GM12891 (cell line): Measurements from ENCODE around the gene ZNF316.

ENCODE experiments used
- DNase-seq: peaks from one replicate; pipeline ENCODE4 v3.0.0; 2011; ENCODE audit warnings: low spot score; ENCODE audit not compliant: insufficient read length
- FAIRE-seq: peaks from 2 replicates; lab custom pipeline; 2011; peaks lifted over from hg19 to GRCh38; lab: Jason Lieb, UNC
- PAX5 ChIP-seq: IDR thresholded peaks from 2 replicates; pipeline ENCODE4 v1.6.1; 2011; ENCODE audit warnings: low read length, moderate library complexity, mild to moderate bottlenecking; ENCODE audit not compliant: insufficient read depth, severe bottlenecking
- POLR2A ChIP-seq: IDR thresholded peaks from 2 replicates; pipeline ENCODE4 v1.6.1; 2011; ENCODE audit warnings: low read depth, low read length, control low read depth
- POLR2AphosphoS5 ChIP-seq: IDR thresholded peaks from 2 replicates; pipeline ENCODE4 v1.6.1; 2011; ENCODE audit warnings: low read depth, low read length, control low read depth
- POU2F2 ChIP-seq: IDR thresholded peaks from 2 replicates; pipeline ENCODE4 v1.6.1; 2011; ENCODE audit warnings: low read depth, mild to moderate bottlenecking, control low read depth, low read length, moderate library complexity
- SPI1 ChIP-seq: IDR thresholded peaks from 2 replicates; pipeline ENCODE4 v1.6.1; 2011; ENCODE audit warnings: low read depth, low read length, control low read depth
- TAF1 ChIP-seq: IDR thresholded peaks from 2 replicates; pipeline ENCODE4 v1.6.1; 2011; ENCODE audit warnings: low read depth, low read length, control low read depth

ZNF316 gene

DNA sequence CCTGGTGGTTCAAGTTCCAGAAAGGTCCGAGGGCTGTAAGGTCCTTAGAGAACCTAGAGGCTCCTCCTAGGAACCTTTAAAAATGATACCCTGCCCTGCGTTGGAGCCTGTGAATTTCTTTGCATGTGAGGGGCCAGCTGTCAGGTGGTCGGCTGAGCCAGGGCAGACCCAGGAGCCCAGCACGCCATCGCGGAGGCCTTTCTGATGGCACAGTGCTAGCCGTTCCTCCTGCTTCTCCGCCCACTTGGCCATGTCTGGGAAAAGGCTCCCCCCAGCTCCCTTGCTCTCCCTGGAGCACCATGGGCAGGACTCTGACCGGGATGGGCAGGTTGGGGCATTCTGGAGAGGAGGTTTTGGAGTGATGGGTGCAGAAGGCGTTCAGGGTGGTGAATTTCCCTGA, 7.6 kb downstream of the ZNF316 start:
- DNase-seq (no peak), FAIRE-seq (no peak)
- TF ChIP-seq POLR2AphosphoS5 = no peak
- no peak for TF ChIP-seq POLR2A
- TF ChIP-seq TAF1 = no peak
- TF ChIP-seq POU2F2 = no peak
- no peak for TF ChIP-seq SPI1
- no peak for TF ChIP-seq PAX5

DNA sequence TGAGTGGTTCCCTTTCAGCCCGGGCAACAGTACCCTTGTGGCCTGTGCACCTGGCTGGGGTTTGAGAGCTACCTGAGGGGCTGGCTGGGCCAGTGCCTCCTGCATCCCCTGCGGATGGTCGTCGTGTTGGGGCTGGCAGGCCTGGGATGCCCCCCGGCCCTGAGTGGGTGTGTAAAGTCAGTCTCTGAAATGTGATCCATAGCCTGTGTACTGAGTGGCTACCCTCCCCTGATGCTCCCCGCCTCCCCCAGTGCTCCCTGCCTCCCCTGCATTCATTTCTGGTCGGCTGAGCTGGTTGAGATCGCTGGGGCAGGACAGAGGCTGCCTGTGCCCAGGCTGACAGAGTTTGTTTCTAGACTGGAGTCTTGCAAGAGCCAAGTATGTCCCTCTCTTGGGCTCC, 9.3 kb downstream of the ZNF316 start:
- no peak for DNase-seq
- no peak for FAIRE-seq
- no peak for TF ChIP-seq POU2F2
- no peak for TF ChIP-seq POLR2AphosphoS5
- TF ChIP-seq POLR2A = no peak
- no peak for TF ChIP-seq PAX5
- no peak for TF ChIP-seq TAF1
- TF ChIP-seq SPI1 = no peak

DNA sequence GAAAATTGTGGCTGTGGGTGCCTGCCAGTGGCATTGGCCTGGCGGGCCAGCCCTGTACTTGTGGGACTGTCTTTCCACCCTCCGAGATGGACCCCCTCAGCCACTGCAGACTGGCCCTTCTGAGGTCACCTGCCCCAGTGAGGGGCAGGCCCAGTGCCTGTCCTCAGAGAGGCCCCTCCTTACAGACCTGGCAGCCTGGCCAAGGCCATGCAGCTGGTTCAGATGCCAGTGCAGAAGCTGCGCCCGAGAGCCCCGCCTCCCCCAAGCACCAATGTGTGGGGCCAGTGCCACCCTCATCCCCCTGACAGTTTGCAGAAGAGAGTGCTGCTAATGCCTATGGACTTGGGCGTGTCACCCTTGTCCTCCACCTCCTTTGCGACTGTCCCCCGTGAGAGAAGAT, 10.0 kb downstream of the ZNF316 start:
- no peak for FAIRE-seq
- DNase-seq = no peak
- TF ChIP-seq TAF1 = no peak
- TF ChIP-seq POU2F2 = no peak
- no peak for TF ChIP-seq SPI1
- TF ChIP-seq POLR2A = no peak
- TF ChIP-seq PAX5 = no peak
- no peak for TF ChIP-seq POLR2AphosphoS5

DNA sequence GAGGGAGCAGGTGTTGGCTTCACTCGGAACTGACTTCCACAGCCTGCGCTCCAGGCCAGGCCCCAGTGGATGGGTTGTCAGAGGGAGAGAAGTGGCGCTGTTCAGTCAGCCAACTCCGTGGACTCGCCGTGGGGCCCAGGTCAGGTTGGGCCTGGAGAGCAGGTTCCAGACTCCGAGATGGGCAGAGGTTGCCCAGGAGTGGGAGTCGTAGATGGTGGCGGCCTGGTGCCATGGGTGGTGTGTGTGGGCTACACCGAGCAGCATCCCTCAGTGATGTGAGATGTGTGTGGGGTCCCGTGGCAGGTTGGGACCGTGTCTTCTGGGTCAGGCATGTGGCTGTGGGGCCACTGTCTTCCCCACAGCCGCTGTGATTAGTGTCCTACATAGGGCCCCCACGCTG, 10.4 kb downstream of the ZNF316 start:
- TF ChIP-seq SPI1 (no peak), PAX5 (no peak), POLR2A (no peak), TAF1 (no peak), POLR2AphosphoS5 (no peak), POU2F2 (no peak)
- FAIRE-seq = no peak
- no peak for DNase-seq

DNA sequence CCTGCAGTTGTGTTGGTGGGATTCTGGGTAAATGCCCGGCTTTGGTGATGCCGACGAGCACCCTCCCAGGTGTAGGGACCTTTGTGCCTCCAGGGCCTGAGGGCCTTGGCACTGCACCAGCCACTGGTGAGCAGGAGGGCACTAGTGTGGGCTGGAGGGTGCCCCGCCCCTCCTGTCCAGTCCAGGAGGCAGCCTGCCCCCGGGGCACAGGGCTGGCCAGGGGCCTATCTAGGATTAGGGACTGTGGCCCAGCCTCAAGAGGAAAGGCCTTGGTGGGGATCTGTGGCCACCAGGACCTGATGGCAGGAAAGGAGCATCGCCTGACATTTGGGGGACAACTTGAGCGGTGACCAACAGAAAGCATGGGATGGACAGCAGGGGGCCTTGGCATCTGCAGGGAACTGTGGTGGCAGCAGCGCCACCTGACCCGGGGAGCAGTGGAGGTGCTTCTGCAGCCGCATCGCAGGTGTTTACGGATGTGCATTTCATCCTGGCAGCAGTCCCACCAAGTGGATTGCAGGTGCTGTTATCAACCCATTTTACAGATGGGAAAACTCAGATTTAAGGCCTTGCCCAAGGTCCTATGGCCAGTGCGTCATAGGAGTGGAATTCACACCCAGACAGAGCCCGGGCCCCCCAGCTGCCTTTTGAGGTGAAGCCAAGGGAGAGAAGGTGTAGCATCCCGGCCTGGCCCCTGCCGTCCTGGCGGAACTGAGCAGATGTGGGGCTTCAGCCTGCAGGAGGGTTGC, 11.1 kb downstream of the ZNF316 start:
- TF ChIP-seq POU2F2 = no peak
- no peak for TF ChIP-seq SPI1
- no peak for TF ChIP-seq POLR2AphosphoS5
- no peak for TF ChIP-seq POLR2A
- no peak for TF ChIP-seq TAF1
- TF ChIP-seq PAX5 = no peak
- DNase-seq (peak; percentile 3), FAIRE-seq (no peak)

DNA sequence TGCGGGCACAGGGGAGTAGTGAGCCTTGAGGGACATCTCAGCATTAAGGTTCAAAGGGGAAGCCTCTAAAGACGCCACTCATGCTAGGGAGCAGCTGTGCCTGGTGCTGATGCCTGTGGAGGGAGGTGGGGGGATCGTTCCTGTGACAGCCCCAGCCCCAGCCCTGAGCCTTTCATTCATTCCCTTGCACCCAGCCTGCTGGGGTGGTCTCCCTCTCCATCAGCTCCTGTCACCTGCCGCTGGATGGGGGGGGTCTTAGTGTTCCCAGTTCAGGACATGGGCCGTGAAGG, 11.6 kb downstream of the ZNF316 start:
- DNase-seq (no peak), FAIRE-seq (no peak)
- TF ChIP-seq POLR2AphosphoS5 = no peak
- no peak for TF ChIP-seq PAX5
- TF ChIP-seq POU2F2 = no peak
- TF ChIP-seq SPI1 = no peak

DNA sequence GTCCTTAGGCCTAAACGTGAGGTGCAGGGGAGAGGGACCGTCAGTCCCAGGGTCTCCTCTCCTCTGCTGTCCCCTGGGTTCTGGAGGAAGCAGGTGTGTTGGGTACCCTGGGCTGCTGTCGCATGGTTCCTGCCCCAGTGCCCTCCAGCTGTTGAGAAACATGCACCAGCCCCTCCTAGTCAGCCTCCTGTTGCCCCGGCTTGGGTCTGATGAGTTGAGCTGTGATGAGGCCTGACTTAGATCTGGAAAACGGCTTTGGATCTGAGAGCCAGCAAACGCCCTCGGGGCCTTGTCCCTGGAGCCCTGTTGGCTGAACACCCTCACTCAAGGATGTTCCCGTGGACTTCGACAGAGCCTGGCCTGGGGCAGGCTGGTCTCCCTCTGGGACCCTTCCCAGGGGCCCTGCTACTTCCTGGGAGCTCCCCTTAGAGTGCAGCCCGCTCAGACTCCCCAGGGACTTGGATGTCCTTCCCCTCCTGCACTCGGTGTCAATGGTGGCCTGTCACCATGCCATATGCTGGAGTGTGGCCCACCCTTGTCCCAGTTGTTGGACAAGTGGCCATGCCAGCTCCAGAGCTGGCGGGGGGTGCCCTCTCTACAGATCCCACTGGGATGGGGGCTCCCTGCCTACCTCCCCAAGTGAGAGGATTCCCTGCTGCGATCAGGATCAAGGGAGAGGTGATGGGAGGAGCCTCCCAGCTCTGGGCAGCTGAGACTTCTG, 12.3 kb downstream of the ZNF316 start:
- no peak for TF ChIP-seq POU2F2
- TF ChIP-seq POLR2A = no peak; the same call in 1 of the 2 replicates
- no peak for FAIRE-seq
- no peak for DNase-seq

DNA sequence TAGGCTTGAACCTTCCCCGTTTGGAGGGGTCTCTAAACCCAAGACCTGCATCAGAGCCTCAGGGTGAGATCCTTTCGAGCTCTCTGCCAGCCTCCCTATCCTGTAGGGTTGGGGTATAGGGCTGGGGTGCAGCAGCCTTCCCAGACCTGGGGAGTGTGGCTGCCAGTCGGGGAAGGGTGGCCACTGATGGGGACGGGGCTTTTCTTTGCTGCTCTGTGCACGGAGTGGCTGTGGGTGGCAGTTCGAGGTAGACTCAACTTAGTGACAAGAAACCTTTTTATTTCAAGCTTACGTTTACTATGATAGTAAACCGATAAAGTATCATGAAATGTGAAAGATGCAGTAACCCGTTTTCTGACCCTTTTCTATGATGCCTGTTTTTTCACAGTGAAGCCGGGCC, 13.0 kb downstream of the ZNF316 start:
- FAIRE-seq = no peak

DNA sequence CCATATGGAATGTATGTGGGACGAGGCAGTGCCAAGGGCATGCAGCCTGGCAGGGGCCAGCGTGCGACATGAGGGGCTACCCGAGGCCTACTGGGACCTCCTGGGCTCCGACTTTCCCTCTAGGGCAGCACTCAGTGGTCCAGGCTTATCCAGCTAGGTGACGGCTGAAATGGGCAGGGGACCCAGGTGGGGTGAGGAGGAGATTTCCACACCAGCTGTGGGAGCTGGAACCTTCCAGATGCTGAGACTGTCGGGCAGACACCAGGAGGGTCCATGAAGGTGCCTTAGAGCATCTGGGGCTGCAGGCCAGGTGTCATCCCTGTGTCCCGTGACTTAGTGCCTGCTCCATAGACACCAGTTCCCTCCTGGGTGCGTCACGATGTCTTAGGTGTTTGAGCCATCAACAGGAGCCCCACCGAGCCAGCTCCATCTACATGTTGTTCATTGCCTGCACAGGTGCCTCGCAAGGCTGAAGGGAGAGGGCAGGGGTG, 13.4 kb downstream of the ZNF316 start:
- DNase-seq (no peak), FAIRE-seq (no peak)
- TF ChIP-seq POLR2A (no peak), SPI1 (no peak), POU2F2 (no peak)

More for the DNA sequence above, 13.0 kb downstream of the ZNF316 start:
- DNase-seq = no peak
- TF ChIP-seq POLR2A = no peak
- TF ChIP-seq POU2F2 = no peak
- no peak for TF ChIP-seq PAX5
- no peak for TF ChIP-seq SPI1
- no peak for TF ChIP-seq TAF1
- no peak for TF ChIP-seq POLR2AphosphoS5

DNA sequence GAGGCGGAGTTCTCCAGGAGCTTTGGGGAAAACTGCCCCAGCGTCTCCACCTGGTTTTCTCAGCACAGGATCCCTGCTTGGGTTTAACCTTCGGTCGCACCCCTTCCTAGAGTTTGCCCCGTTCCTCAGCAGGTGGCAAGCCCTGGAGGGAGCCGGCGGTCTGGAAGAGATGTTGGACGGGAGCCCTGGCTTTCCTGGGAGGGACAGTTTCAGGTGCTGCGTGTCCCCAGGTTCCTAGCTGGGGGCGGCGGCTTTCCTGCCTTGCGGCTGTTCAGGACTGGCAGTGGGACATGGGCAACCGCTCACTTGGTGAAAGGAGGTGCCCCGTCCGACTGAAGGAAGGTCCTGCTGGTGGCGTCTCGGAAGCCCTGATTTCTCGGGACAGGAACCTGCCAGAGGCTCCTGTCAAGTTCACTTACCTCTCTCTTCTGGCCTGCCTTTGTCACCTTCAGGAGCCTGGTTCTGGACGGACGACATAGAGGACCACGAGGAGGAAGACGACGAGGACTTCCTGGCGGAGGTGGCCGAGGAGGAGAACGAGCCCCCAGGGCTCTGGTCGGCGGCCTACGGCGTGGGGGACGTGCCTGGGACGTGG, 14.8 kb downstream of the ZNF316 start:
- DNase-seq (peak; percentile 23), FAIRE-seq (no peak)
- TF ChIP-seq TAF1 (no peak), SPI1 (no peak), POLR2AphosphoS5 (no peak), PAX5 (no peak), POLR2A (no peak), POU2F2 (no peak)
